Endodermal cell (in vitro differentiated cells): ENCODE results near the gene POC5. TPM values are rescaled to one million over a fixed set of nuclear protein-coding genes. Genes with fewer than 3 reads are reported as not detected.
A peak's percentile ranks its signal among the peaks of the same experiment; 100 is the strongest.

Experiments used
- DNase-seq: peaks from one replicate; pipeline ENCODE4 v3.0.0-alpha.2; 2017
- H3K27ac ChIP-seq: 2 replicates; pipeline ENCODE4 v1.5.1; 2013; ENCODE audit warnings: mild to moderate bottlenecking, low read depth, low read length, moderate library complexity
- H3K27me3 ChIP-seq: 2 replicates; pipeline ENCODE4 v1.6.1; 2013; ENCODE audit warnings: mild to moderate bottlenecking, low read length, moderate library complexity; ENCODE audit not compliant: insufficient read depth, control insufficient read depth, poor library complexity, severe bottlenecking
- H3K36me3 ChIP-seq: 2 replicates; pipeline ENCODE4 v1.7.0; 2013; ENCODE audit warnings: mild to moderate bottlenecking, low read length, moderate library complexity; ENCODE audit not compliant: control insufficient read depth, insufficient read depth
- H3K4me1 ChIP-seq: one replicate; pipeline ENCODE4 v1.7.0; 2013; ENCODE audit warnings: low read length; ENCODE audit not compliant: control insufficient read depth, insufficient read depth
- H3K4me3 ChIP-seq: 2 replicates; pipeline ENCODE4 v1.5.1; 2013; ENCODE audit warnings: mild to moderate bottlenecking, low read length, moderate library complexity
- H3K9ac ChIP-seq: 2 replicates; pipeline ENCODE4 v1.6.1; 2013; ENCODE audit warnings: mild to moderate bottlenecking, low read length, moderate library complexity; ENCODE audit not compliant: poor library complexity, severe bottlenecking; ENCODE audit errors: extremely low read depth
- H3K9me3 ChIP-seq: 2 replicates; pipeline ENCODE4 v1.6.1; 2013; ENCODE audit warnings: mild to moderate bottlenecking, low read length, moderate library complexity; ENCODE audit not compliant: control insufficient read depth
- H3K27ac Mint-ChIP-seq: 2 replicates; pipeline ENCODE4 v1.8.0; 2020; ENCODE audit warnings: mixed read lengths
- H3K27me3 Mint-ChIP-seq: 2 replicates; pipeline ENCODE4 v1.8.0; 2021; ENCODE audit warnings: mild to moderate bottlenecking, mixed read lengths; ENCODE audit not compliant: insufficient read depth
- H3K36me3 Mint-ChIP-seq: 2 replicates; pipeline ENCODE4 v1.8.0; 2020; ENCODE audit warnings: low read depth, mixed read lengths
- H3K4me1 Mint-ChIP-seq: 2 replicates; pipeline ENCODE4 v1.8.0; 2020; ENCODE audit warnings: mixed read lengths
- H3K4me3 Mint-ChIP-seq: 2 replicates; pipeline ENCODE4 v1.8.0; 2020; ENCODE audit warnings: mild to moderate bottlenecking, moderate library complexity, mixed read lengths
- H3K9me3 Mint-ChIP-seq: 2 replicates; pipeline ENCODE4 v1.8.0; 2020; ENCODE audit warnings: mild to moderate bottlenecking, mixed read lengths
- WGBS, 2 experiments: methylation state at CpG; one replicate each; pipeline versions ENCODE4 v1.1.5 to v1.1.7; 2013; ENCODE audit warnings: missing lambda C conversion rate in 2 of 2, mixed read lengths in 1 of 2; ENCODE audit not compliant: insufficient coverage in 1 of 2, insufficient read length in 1 of 2; 5-methylcytosine and 5-hydroxymethylcytosine counted together
- total RNA-seq, 2 donors: library from RNA; stranded (reverse); fragmentation: NEBNext Ultra II Directional in 1 of 2; extraction: Animal tissue kit (Norgen Biotek cat#: 25700) in 1 of 2; gene quantifications; 2 replicates in 1 of 2; 3 replicates in 1 of 2; pipeline ENCODE4 v1.2.1, GENCODE V29; 2021
- TF ChIP-seq, protein P1 (sequence below): fragments of 200-600 bp; sonication (generic); conservative IDR thresholded peaks from 2 replicates; pipeline ENCODE4 v1.5.0; 2021; ENCODE audit warnings: antibody characterized with exemption, mild to moderate bottlenecking

POC5 gene
- total RNA-seq, 2 donors from 2014 or later, result 10.7 to 13.8 TPM

DNA sequence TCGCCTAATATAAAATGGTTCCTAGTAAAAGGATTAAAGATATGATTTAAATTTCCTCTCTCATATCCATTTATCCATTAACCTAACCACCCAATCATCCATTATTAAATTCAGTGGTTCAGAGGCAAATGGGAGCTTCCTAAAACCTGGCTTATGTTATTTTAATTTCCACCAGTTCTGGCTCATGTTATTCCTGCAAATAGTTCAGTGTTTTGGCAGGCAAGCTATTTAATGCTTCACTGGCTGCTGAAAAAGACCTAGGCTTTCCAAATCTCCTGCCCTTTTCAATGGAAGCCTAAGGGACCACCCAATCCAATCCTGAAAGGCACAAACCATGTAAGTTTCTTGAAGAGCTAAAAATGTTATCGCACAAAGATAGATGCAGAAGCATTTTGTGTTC, 52.3 kb downstream of the POC5 start:
- Mint-ChIP-seq H3K4me3 (no peak overlapping the region), H3K36me3 (peaks cover 11% of the 10 kb centered on the region), H3K27ac (no peak overlapping the region), H3K4me1 (peaks cover 32% of the 10 kb centered on the region), H3K27me3 (no peaks in the 10 kb centered on the region), H3K9me3 (no peaks in the 10 kb centered on the region)
- H3K4me3 ChIP-seq, result no peak overlapping the region
- WGBS, 2 experiments, result 97 to 100% methylated on average over 1 of the region's 2 CpGs
- no peak overlapping the region for H3K27ac ChIP-seq
- H3K27me3 ChIP-seq, result no peaks in the 10 kb centered on the region
- H3K36me3 ChIP-seq, result no peaks in the 10 kb centered on the region
- H3K9me3 ChIP-seq, result no peaks in the 10 kb centered on the region
- peaks cover 18% of the 10 kb centered on the region for H3K4me1 ChIP-seq
- DNase-seq, result no peak
- TF ChIP-seq, protein P1, sequence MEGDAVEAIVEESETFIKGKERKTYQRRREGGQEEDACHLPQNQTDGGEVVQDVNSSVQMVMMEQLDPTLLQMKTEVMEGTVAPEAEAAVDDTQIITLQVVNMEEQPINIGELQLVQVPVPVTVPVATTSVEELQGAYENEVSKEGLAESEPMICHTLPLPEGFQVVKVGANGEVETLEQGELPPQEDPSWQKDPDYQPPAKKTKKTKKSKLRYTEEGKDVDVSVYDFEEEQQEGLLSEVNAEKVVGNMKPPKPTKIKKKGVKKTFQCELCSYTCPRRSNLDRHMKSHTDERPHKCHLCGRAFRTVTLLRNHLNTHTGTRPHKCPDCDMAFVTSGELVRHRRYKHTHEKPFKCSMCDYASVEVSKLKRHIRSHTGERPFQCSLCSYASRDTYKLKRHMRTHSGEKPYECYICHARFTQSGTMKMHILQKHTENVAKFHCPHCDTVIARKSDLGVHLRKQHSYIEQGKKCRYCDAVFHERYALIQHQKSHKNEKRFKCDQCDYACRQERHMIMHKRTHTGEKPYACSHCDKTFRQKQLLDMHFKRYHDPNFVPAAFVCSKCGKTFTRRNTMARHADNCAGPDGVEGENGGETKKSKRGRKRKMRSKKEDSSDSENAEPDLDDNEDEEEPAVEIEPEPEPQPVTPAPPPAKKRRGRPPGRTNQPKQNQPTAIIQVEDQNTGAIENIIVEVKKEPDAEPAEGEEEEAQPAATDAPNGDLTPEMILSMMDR, result no peak
- H3K9ac ChIP-seq, result no peak overlapping the region

DNA sequence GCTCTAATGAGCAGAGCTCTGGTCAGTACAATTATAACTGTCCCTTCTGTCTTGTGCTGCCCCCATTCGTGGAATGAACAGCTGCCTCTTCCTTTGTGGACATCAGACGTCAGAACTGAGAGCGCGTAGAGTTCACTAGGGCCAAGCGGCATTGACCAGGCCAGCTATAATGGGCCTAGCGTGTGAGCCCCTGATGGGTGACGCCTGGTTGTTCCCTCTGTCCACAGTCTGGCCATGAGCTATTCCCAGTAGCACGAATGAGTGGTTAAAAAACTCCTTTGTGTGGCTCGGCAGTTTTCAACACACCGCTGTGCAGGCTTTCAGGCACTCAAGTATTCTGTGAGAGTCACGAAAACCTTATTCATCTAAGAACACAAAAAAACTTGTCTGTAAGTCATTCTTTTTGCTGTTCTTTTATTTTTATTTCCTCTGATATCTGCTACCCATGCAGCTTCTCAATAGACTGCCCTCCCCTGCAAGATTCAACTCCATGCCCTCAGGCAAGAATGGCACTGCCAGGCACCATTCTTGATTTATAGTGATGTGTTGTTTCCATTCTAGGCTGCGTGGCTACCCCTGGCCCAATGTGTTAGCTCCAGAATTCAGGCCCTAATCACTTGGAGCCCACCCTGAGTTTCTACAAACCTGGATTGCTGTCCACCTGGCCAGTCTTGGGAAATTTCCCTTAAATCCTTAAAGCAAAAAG, 53.5 kb downstream of the POC5 start:
- H3K9me3 Mint-ChIP-seq, result no peaks in the 10 kb centered on the region
- H3K27ac Mint-ChIP-seq, result no peak overlapping the region
- H3K4me3 Mint-ChIP-seq, result no peak overlapping the region
- 83 to 87% methylated on average over 10 to 12 of the region's 12 CpGs for WGBS, 2 experiments
- Histone ChIP-seq H3K27ac (peak overlapping the region; percentile 63), H3K36me3 (no peaks in the 10 kb centered on the region), H3K9ac (no peak overlapping the region), H3K4me1 (peaks cover 10% of the 10 kb centered on the region), H3K9me3 (no peaks in the 10 kb centered on the region), H3K4me3 (no peak overlapping the region), H3K27me3 (no peaks in the 10 kb centered on the region)
- H3K36me3 Mint-ChIP-seq, result peaks cover 11% of the 10 kb centered on the region
- peaks cover 19% of the 10 kb centered on the region for H3K4me1 Mint-ChIP-seq
- TF ChIP-seq, protein P1, result no peak
- H3K27me3 Mint-ChIP-seq, result no peaks in the 10 kb centered on the region
- no peak for DNase-seq

DNA sequence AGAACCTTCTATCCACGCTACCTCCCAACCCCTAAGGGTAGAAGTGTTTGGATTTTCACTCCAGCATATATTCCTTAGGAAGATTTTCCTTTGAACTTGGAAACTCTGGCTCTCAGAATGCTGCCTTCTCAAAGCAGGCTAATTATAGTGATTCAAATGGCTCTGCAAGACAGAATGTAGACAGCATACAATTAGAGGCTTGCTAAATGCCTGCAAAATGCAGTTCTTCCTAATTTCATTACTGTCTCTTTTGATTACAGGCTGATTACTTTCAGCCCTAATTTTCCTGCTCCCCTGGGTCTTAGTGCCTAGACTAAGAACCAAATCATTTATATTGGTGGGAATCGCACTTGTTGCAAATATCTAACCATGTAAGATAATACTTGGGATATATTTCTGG, 55.2 kb downstream of the POC5 start:
- Mint-ChIP-seq H3K4me1 (peaks cover 5% of the 10 kb centered on the region), H3K27me3 (no peaks in the 10 kb centered on the region), H3K27ac (no peak overlapping the region), H3K9me3 (no peaks in the 10 kb centered on the region), H3K36me3 (peaks cover 9% of the 10 kb centered on the region), H3K4me3 (no peak overlapping the region)
- Histone ChIP-seq H3K27me3 (no peaks in the 10 kb centered on the region), H3K4me1 (peaks cover 2% of the 10 kb centered on the region), H3K9ac (no peak overlapping the region), H3K9me3 (no peaks in the 10 kb centered on the region), H3K36me3 (no peaks in the 10 kb centered on the region), H3K27ac (no peak overlapping the region), H3K4me3 (no peak overlapping the region)
- WGBS, 2 experiments, result 94 to 100% methylated on average over 1 to 2 of the region's 2 CpGs
- TF ChIP-seq, protein P1, result no peak
- DNase-seq, result no peak
